Measurements from ENCODE around the gene PLEKHA1. TPM values are rescaled to one million over a fixed set of nuclear protein-coding genes. Genes with fewer than 3 reads are reported as not detected.

PLEKHA1 gene
- total and polyA plus RNA-seq, 2 donors (not counting 3 experiments of a cell fraction or from before 2014, with no cell fraction given), result 21.6 to 58.8 TPM

DNA sequence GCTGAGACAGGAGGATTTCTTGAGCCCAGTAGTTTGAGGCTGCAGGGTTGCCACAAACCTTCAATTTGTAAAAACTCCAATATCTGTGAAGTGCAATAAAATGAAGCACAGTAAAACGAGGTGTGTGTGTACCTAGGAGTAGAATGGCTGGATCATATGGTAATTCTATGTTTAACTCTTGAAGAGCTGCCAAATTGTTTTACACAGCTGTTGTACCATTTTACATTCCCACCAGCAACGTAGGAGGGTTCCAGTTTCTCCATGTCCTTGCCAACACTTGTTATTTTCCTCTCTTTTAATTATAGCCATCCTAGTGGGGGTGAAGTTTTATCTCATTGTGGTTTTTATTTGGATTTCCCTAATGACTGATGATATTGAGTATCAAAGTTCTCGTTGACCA lies 16.2 kb downstream of the PLEKHA1 start:
- no peak for FAIRE-seq
- BruUV-seq (replicated peaks), result no TSS peak
- dilution Hi-C loops (cut with MboI; ENCODE audit: extremely low pct_ligation_motif_present, low sequenced_read_pairs), result no loop called here

More for the DNA sequence above, 16.2 kb downstream of the PLEKHA1 start:
- H2AFZ ChIP-seq (ENCODE audit: low read depth, low read length), result no peak overlapping the region
- peaks cover 0 to 6% of the 10 kb centered on the region in 2 experiments for H3K36me3 ChIP-seq (ENCODE audit: control insufficient read depth in 2 of 2, extremely low read depth in 1 of 2, insufficient read depth in 2 of 2, low read length in 2 of 2)
- peaks cover 64% of the 10 kb centered on the region for H3K79me2 ChIP-seq (ENCODE audit: control insufficient read depth, insufficient read depth, low read length)
- no peak overlapping the region for H3K27ac ChIP-seq (ENCODE audit: insufficient read depth, low read depth, low read length)
- H3K4me1 ChIP-seq (ENCODE audit: control insufficient read depth, extremely low read depth, insufficient read depth, low read length), result no peaks in the 10 kb centered on the region
- DNase-seq (ENCODE audit: low read depth, low spot score), result no peak
- no peak for TF ChIP-seq EZH2 (IDR thresholded peaks at IDR 0.05; ENCODE audit: borderline replicate concordance, low read depth, low read length, severe bottlenecking)
- TF ChIP-seq MAX (IDR thresholded peaks at IDR 0.05; ENCODE audit: insufficient read depth, insufficient read length), result no peak
- TF ChIP-seq GATA2 (IDR thresholded peaks at IDR 0.05; ENCODE audit: insufficient read depth, insufficient read length, low read depth, low read length), result no peak
- no peak for TF ChIP-seq MYC (IDR thresholded peaks at IDR 0.05; ENCODE audit: low read depth, low read length)
- TF ChIP-seq CTCF (IDR thresholded peaks at IDR 0.05; ENCODE audit: extremely low read depth in 1 of 2, insufficient read depth in 1 of 2, low read depth in 1 of 2, low read length in 2 of 2), result no peak
- peaks cover 3% of the 10 kb centered on the region for H3K9me1 ChIP-seq (replicated peaks; ENCODE audit: control insufficient read depth, extremely low read depth, insufficient read depth, low read length)
- no peak overlapping the region for H3K4me3 ChIP-seq (replicated peaks in 1 of 3; ENCODE audit: insufficient read depth in 1 of 3, low read depth in 1 of 3, low read length in 3 of 3)
- ChIA-PET POLR2A (no interaction called here), CTCF (interaction anchor here (1.4 to 1.7 kb wide), 2 partner anchors 14 to 92 kb away, joined by 7 read pairs; no protein-coding TSS in a partner anchor)
- no peaks in the 10 kb centered on the region for H3K9me3 ChIP-seq (replicated peaks; ENCODE audit: control insufficient read depth, insufficient read depth, low read length)
- H3K4me2 ChIP-seq (ENCODE audit: insufficient read depth, low read length), result no peak overlapping the region
- H4K20me1 ChIP-seq (replicated peaks; ENCODE audit: control insufficient read depth, extremely low read depth, insufficient read depth, low read length), result peaks cover 11% of the 10 kb centered on the region
- intact Hi-C loops (cut with micrococcal nuclease), result no loop called here
- no peak overlapping the region for H3K9ac ChIP-seq (replicated peaks; ENCODE audit: extremely low read depth, insufficient read depth, low read length)
- no peaks in the 10 kb centered on the region for H3K27me3 ChIP-seq (ENCODE audit: control insufficient read depth in 2 of 2, insufficient read depth in 2 of 2, low read length in 2 of 2)
